Stimulated activated CD4-positive, alpha-beta T cell treated with anti-CD3 and anti-CD28 coated beads, Interleukin-1b, Interleukin-23, amount 100 ng/mL, for 1 hour (primary cell): ENCODE data around the gene EVX2.

Source experiments
- DNase-seq, 2 donors: peaks; one replicate each; pipeline ENCODE4 v3.0.0-alpha.2; 2020; ENCODE audit warnings: low read depth in 2 of 2

The EVX2 gene

GRCh38 chr2:176066645-176067588, 16.8 kb downstream of the EVX2 start:
- DNase-seq: no peak

GRCh38 chr2:176063958-176064357, 19.8 kb downstream of the EVX2 start:
- DNase-seq: no peak

GRCh38 chr2:176056406-176056805, 27.4 kb downstream of the EVX2 start:
- no peak for DNase-seq

GRCh38 chr2:176039375-176039774, 44.4 kb downstream of the EVX2 start:
- DNase-seq: no peak

- DNase-seq: no peak
These were observed 45.1 kb downstream of the EVX2 start for GRCh38 chr2:176038694-176039093.

- no peak for DNase-seq
These were observed 48.6 kb downstream of the EVX2 start for GRCh38 chr2:176035013-176035691.

- no peak for DNase-seq
These were observed 56.0 kb downstream of the EVX2 start for GRCh38 chr2:176027806-176028205.
